Measurements from ENCODE around the gene CD244.
"Not testable (repeated sequence)": the region's sequence is repeated elsewhere in the genome, so short reads cannot be mapped to it uniquely, and the experiment has no call there.

CD244 gene

DNA sequence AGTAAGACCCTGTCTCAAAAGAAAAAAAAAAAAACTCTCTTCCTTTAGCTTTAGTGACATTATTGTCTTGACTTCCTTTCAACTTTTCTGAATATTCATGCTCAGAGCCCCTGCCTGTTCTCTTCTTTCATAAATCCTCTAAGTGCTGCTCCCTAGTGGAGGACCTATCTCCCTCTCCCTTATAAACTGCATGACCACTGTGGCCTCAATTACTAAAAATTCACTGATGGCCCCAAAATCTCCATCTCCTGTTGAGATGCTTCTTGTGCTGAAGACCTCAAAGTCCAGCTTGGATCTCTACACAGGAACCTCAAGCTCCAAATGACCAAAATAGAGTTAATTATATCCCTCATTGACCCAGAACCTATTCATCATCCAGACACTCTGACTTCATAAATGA lies 14.5 kb upstream of the CD244 start:
- no peak for DNase-seq (ENCODE audit: low read depth)
- in situ Hi-C loops (cut with HindIII; ENCODE audit: low sequenced_read_pairs): no loop called here
- TF ChIP-seq, protein P1, sequence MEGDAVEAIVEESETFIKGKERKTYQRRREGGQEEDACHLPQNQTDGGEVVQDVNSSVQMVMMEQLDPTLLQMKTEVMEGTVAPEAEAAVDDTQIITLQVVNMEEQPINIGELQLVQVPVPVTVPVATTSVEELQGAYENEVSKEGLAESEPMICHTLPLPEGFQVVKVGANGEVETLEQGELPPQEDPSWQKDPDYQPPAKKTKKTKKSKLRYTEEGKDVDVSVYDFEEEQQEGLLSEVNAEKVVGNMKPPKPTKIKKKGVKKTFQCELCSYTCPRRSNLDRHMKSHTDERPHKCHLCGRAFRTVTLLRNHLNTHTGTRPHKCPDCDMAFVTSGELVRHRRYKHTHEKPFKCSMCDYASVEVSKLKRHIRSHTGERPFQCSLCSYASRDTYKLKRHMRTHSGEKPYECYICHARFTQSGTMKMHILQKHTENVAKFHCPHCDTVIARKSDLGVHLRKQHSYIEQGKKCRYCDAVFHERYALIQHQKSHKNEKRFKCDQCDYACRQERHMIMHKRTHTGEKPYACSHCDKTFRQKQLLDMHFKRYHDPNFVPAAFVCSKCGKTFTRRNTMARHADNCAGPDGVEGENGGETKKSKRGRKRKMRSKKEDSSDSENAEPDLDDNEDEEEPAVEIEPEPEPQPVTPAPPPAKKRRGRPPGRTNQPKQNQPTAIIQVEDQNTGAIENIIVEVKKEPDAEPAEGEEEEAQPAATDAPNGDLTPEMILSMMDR (IDR thresholded peaks at IDR 0.05; ENCODE audit: low read depth, low read length, missing control alignments): no peak
- H3K4me3 ChIP-seq (ENCODE audit: low read depth, low read length): no peak overlapping the region

DNA sequence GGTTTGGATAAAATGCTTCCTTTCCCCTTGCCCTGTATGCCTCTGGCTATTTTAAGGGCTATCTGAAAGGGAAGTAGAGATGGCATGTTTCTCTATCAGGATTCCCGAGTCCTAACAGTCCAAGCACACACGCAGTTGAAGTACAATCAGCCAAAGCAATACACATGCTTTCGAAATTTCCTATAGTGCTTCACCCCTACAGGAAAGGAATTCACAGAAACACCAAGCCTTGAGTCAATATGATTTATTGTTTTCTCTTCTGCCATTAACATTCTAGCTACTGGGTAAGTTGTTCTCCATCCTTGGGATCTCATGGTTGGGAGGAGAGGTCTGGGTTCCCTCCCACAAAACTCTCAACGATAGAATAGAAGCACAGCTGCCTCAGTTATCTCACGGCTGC lies 13.6 kb upstream of the CD244 start:
- in situ Hi-C loops (cut with HindIII; ENCODE audit: low sequenced_read_pairs): no loop called here
- TF ChIP-seq, protein P1 (IDR thresholded peaks at IDR 0.05; ENCODE audit: low read depth, low read length, missing control alignments): no peak
- H3K4me3 ChIP-seq (ENCODE audit: low read depth, low read length): no peak overlapping the region
- no peak for DNase-seq (ENCODE audit: low read depth)

DNA sequence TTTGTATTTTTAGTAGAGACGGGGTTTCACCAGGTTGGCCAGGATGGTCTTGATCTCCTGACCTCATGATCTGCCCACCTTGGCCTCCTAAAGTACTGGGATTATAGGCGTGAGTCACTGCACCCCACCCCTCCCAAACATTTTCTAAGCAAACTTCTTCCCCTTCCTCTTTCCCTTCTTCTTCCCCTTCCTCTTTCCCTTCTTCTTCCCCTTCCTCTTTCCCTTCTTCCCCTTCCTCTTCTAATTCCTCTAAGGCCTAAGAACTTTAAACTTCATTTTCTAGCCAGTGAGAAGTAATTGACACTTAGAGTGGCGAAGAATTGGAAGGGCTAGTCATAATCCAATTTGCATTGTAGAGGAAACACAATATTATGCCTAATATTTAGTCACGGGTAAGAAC lies 12.9 kb upstream of the CD244 start:
- DNase-seq (ENCODE audit: low read depth); in situ Hi-C loops (cut with HindIII; ENCODE audit: low sequenced_read_pairs): not testable (repeated sequence)

DNA sequence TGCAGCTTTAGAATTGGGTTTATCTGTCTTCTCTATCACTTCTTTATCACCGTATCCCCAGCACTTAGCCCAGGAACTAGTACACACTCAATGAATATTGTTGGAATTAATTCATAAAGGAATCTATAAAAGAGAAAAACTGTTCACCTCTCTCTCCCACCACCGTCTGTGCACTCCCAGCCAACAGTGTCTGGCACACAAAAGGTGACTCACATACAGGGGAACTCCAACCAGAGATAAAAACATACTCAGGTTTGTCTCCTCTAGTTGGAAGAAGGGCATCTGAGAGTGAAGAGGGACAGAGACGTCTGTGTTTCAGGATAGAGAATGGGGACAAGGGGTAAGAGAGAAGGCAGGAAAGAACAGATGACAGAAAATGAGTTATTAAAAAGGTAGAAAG lies 12.2 kb upstream of the CD244 start:
- in situ Hi-C loops (cut with HindIII; ENCODE audit: low sequenced_read_pairs): no loop called here
- H3K4me3 ChIP-seq (ENCODE audit: low read depth, low read length): no peak overlapping the region
- TF ChIP-seq, protein P1 (IDR thresholded peaks at IDR 0.05; ENCODE audit: low read depth, low read length, missing control alignments): no peak
- DNase-seq (ENCODE audit: low read depth): no peak

More for the DNA sequence above, 12.9 kb upstream of the CD244 start:
- H3K4me3 ChIP-seq (ENCODE audit: low read depth, low read length): not testable (repeated sequence)

DNA sequence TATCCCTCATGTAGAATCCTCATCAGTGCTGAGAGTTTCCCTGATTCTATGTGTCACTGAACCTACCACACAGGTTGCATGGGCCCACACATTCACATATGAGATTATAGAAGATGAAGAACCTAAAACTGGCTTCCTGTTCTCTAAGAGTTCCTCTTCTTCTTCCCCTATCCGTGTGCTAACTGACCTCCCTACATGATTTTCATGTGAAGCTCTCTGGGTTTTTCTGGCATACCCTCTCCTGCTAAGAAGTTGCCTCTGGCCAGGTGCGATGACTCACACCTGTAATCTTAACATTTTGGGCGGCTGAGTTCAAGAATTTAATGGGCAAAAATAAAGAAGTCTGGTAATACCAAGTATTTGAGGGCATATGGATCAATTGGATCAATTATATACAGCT lies 5.5 kb upstream of the CD244 start:
- in situ Hi-C loops (cut with HindIII; ENCODE audit: low sequenced_read_pairs): no loop called here
- H3K4me3 ChIP-seq (ENCODE audit: low read depth, low read length): no peak overlapping the region
- no peak for DNase-seq (ENCODE audit: low read depth)
- TF ChIP-seq, protein P1 (IDR thresholded peaks at IDR 0.05; ENCODE audit: low read depth, low read length, missing control alignments): no peak

DNA sequence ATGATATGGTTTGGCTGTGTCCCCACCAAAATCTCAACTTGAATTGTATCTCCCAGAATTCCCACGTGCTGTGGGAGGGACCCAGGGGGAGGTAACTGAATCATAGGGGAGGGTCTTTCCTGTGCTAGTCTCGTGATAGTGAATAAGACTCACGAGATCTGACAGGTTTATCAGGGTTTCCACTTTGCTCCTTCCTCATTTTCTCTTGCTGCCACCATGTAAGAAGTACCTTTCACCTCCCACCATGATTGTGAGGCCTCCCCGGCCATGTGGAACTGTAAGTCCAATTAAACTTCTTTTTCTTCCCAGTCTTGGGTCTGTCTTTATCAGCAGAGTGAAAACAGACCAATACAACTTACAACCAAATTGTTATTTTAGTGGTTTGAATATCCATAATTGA lies 5.0 kb upstream of the CD244 start:
- DNase-seq (ENCODE audit: low read depth); H3K4me3 ChIP-seq (ENCODE audit: low read depth, low read length); in situ Hi-C loops (cut with HindIII; ENCODE audit: low sequenced_read_pairs): not testable (repeated sequence)

DNA sequence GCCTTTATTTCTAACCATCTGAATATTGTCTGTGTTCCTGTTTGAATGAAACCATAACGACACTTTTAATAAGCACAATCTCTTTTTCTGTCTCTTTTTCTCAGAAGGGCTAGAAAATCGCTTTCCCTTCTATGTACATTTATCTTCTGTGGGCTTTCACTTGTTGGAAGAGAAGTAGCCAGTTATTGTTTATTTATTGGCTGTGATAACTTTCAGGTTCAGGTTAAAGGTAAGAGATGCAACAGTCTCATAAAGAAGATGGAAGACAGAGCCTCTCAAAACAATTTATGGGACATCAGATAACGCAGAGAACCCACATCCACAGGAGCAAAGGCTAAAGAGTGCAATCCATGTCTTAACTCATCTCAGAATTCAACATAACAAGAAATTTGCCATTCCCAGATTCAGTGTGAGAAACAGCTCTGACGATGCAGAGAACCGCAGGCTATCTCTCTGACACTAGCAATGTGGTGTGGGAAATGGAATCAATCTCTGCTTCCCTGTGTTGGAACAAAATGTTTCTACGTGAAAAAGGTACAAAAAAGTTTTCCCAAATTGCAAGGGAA lies 4.1 kb upstream of the CD244 start:
- TF ChIP-seq, protein P1 (IDR thresholded peaks at IDR 0.05; ENCODE audit: low read depth, low read length, missing control alignments): no peak
- H3K4me3 ChIP-seq (ENCODE audit: low read depth, low read length): no peak overlapping the region
- DNase-seq (ENCODE audit: low read depth): no peak
- in situ Hi-C loops (cut with HindIII; ENCODE audit: low sequenced_read_pairs): no loop called here
